Brain microvascular endothelial cell (primary cell): ENCODE measurements around the gene SDHC.

Source experiments
- DNase-seq: peaks from one replicate; pipeline ENCODE4 v3.0.0-alpha.2; 2020
- H3K27ac ChIP-seq: fragments of 250-450 bp; sonication (Bioruptor Pico); 2 replicates; pipeline ENCODE4 v1.5.1; 2020; ENCODE audit warnings: mild to moderate bottlenecking, moderate library complexity
- H3K27me3 ChIP-seq: fragments of 250-450 bp; sonication (Bioruptor Pico); replicated peaks from 2 replicates; pipeline ENCODE4 v1.5.1; 2020; ENCODE audit warnings: mild to moderate bottlenecking
- H3K36me3 ChIP-seq: fragments of 250-450 bp; sonication (Bioruptor Pico); replicated peaks from 2 replicates; pipeline ENCODE4 v1.5.1; 2020; ENCODE audit warnings: mild to moderate bottlenecking
- H3K4me3 ChIP-seq: 2 replicates; pipeline ENCODE4 v1.5.1; 2011; ENCODE audit warnings: low read depth, mild to moderate bottlenecking, control low read depth, low read length, moderate library complexity
- CTCF ChIP-seq: IDR thresholded peaks from 2 replicates; pipeline ENCODE4 v1.5.1; 2011; ENCODE audit warnings: low read depth, mild to moderate bottlenecking, moderate library complexity, low read length, control low read depth, inconsistent platforms; ENCODE audit errors: missing control alignments
- in situ Hi-C: cut with HindIII; loops from 2 replicates; pipeline ENCODE4 v1.10.0; 2017; ENCODE audit warnings: low sequenced_read_pairs, low pct_ligation_motif_present

The SDHC gene

GRCh38 chr1:161290779-161291178 lies 23.4 kb upstream of the SDHC start:
- no peak for TF ChIP-seq CTCF
- Histone ChIP-seq H3K27ac (no peak overlapping the region), H3K4me3 (no peak overlapping the region), H3K36me3 (no peaks in the 10 kb centered on the region), H3K27me3 (peaks cover 4% of the 10 kb centered on the region)
- in situ Hi-C loops: no loop called here
- no peak for DNase-seq

- H3K27ac ChIP-seq: no peak overlapping the region
- TF ChIP-seq CTCF: no peak
- H3K27me3 ChIP-seq: no peaks in the 10 kb centered on the region
- in situ Hi-C loops: no loop called here
- no peak for DNase-seq
- H3K4me3 ChIP-seq: no peak overlapping the region
- H3K36me3 ChIP-seq: no peaks in the 10 kb centered on the region
These were observed 16.8 kb upstream of the SDHC start for GRCh38 chr1:161297415-161297814.

- no peak for TF ChIP-seq CTCF
- Histone ChIP-seq H3K27me3 (no peaks in the 10 kb centered on the region), H3K27ac (no peak overlapping the region), H3K4me3 (no peak overlapping the region), H3K36me3 (no peaks in the 10 kb centered on the region)
- in situ Hi-C loops: no loop called here
- no peak for DNase-seq
These were observed 16.1 kb upstream of the SDHC start for GRCh38 chr1:161298116-161298515.

GRCh38 chr1:161299347-161299746 lies 14.8 kb upstream of the SDHC start:
- no peak for TF ChIP-seq CTCF
- H3K4me3 ChIP-seq: no peak overlapping the region
- in situ Hi-C loops: no loop called here
- no peaks in the 10 kb centered on the region for H3K27me3 ChIP-seq
- no peak for DNase-seq
- no peak overlapping the region for H3K27ac ChIP-seq
- no peaks in the 10 kb centered on the region for H3K36me3 ChIP-seq

- no peak for TF ChIP-seq CTCF
- Histone ChIP-seq H3K36me3 (no peaks in the 10 kb centered on the region), H3K27ac (no peak overlapping the region), H3K27me3 (no peaks in the 10 kb centered on the region), H3K4me3 (no peak overlapping the region)
- in situ Hi-C loops: no loop called here
- no peak for DNase-seq
These were observed 13.7 kb upstream of the SDHC start for GRCh38 chr1:161300478-161300877.

DNA sequence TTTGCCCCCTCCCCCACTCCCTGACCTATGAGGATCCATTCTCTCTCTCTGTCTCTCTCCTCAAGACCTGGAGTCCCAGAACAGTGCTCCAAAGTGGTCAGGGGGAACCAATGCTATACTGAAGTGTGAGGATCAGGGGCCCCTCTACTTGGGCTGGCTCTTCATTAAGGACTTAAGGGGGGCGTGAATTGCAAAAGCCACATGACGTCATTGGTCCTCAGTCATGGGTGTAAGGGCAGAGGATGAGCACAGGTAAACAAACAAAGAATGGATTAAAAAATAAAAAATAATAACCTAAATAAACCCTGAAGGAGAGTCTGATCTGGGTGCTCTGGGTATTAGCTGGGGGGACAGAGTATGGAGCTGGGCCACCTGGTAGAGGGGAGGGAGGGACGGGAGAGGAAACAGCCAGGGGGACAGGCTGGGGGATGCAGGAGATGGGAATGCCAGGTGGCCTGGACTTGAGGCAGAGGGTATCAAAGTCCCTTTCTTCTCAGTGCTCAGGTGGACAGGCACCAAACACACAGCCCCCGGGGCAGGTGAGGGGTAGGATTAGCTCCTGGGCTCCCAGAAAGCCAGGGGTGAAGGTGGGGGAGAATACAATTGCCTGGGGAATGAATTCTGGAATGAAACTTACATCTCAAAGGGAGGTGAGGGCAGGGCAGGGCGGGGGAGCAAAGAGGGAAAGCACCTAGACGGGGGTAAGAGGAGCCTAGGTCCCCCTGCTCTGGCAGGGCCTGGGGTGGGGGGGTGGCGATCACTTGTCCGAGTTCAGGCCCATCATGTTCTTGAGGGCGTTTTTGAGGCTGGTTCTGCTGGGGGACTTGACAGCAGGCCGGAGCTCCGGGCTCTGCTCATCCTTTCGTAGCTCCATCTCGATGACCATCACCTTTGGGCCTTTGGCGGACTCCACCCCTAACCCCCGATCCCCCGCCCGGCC lies 9.0 kb upstream of the SDHC start:
- Histone ChIP-seq H3K27me3 (no peaks in the 10 kb centered on the region), H3K36me3 (no peaks in the 10 kb centered on the region), H3K27ac (no peak overlapping the region), H3K4me3 (peak overlapping the region; percentile 72)
- in situ Hi-C loops: no loop called here
- TF ChIP-seq CTCF: no peak
- DNase-seq: no peak
